IMR-90 (cell line): ENCODE measurements around the gene BMERB1. TPM values are rescaled to one million over a fixed set of nuclear protein-coding genes. Genes with fewer than 3 reads are reported as not detected.

Experiments used
- ATAC-seq: fragments of 200-7000 bp; cut with Tn5 transposase; 2 replicates; pipeline ENCODE4 v1.9.1; 2020; ENCODE audit warnings: low read depth, mild to moderate bottlenecking, moderate library complexity
- BruUV-seq: library from RNA; stranded (reverse); fragments of 400-500 nt; replicated peaks from 2 replicates; lab custom pipeline; 2021; lab: Mats Ljungman, UMichigan
- CTCF ChIA-PET: fragments of 300-600 bp; formaldehyde crosslinking; extraction: SDS; loops from one replicate; lab custom pipeline; 2021; ENCODE audit warnings: antibody characterized with exemption; lab: Yijun Ruan, JAX
- POLR2A ChIA-PET: fragments of 300-600 bp; sonication (Branson Sonifier 250); formaldehyde crosslinking; loops from one replicate; lab custom pipeline; 2022; ENCODE audit warnings: antibody characterized with exemption; ENCODE audit not compliant: unreplicated experiment; lab: Charles Lee
- DNase-seq: peaks from one replicate; pipeline ENCODE4 v3.0.0; 2013
- H2AFZ ChIP-seq: replicated peaks from 2 replicates; pipeline ENCODE3; 2013; ENCODE audit warnings: low read length, mild to moderate bottlenecking; ENCODE audit not compliant: poor library complexity
- H2AK5ac ChIP-seq: 2 replicates; pipeline ENCODE4 v1.6.1; 2013; ENCODE audit warnings: low read depth, low read length, inconsistent platforms
- H2AK9ac ChIP-seq: replicated peaks from 2 replicates; pipeline ENCODE3; 2013; ENCODE audit warnings: mild to moderate bottlenecking, low read depth, low read length, moderate library complexity; ENCODE audit not compliant: poor library complexity
- H2BK120ac ChIP-seq: 2 replicates; pipeline ENCODE4 v1.6.1; 2013; ENCODE audit warnings: low read depth, low read length, inconsistent platforms
- H2BK15ac ChIP-seq: 3 replicates; pipeline ENCODE4 v1.6.1; 2013; ENCODE audit warnings: low read depth, low read length, inconsistent platforms
- H2BK20ac ChIP-seq: 2 replicates; pipeline ENCODE4 v1.6.1; 2013; ENCODE audit warnings: low read depth, mild to moderate bottlenecking, inconsistent platforms, low read length, moderate library complexity
- H2BK5ac ChIP-seq: 2 replicates; pipeline ENCODE4 v1.6.1; 2013; ENCODE audit warnings: mild to moderate bottlenecking, low read depth, low read length, inconsistent platforms; ENCODE audit not compliant: poor library complexity, severe bottlenecking
- H3K14ac ChIP-seq: replicated peaks from 2 replicates; pipeline ENCODE4 v1.6.1; 2013; ENCODE audit warnings: low read depth, low read length, inconsistent platforms
- H3K18ac ChIP-seq: 2 replicates; pipeline ENCODE4 v1.6.1; 2013; ENCODE audit warnings: low read depth, low read length, control low read depth
- H3K23ac ChIP-seq: 2 replicates; pipeline ENCODE4 v1.6.1; 2013; ENCODE audit warnings: low read depth, low read length, inconsistent platforms
- H3K27ac ChIP-seq: 2 replicates; pipeline ENCODE4 v1.5.1; 2013; ENCODE audit warnings: mild to moderate bottlenecking, control low read depth, low read length; ENCODE audit not compliant: insufficient read depth
- H3K27me3 ChIP-seq: 2 replicates; pipeline ENCODE4 v1.6.1; 2013; ENCODE audit warnings: low read length; ENCODE audit not compliant: control insufficient read depth, insufficient read depth
- H3K36me3 ChIP-seq: 2 replicates; pipeline ENCODE4 v1.6.1; 2013; ENCODE audit warnings: low read length, mixed read lengths; ENCODE audit not compliant: control insufficient read depth, insufficient read depth
- H3K4ac ChIP-seq: 2 replicates; pipeline ENCODE4 v1.6.1; 2013; ENCODE audit warnings: low read depth, low read length, inconsistent platforms
- H3K4me1 ChIP-seq: 2 replicates; pipeline ENCODE4 v1.6.1; 2013; ENCODE audit warnings: low read length, mixed read lengths; ENCODE audit not compliant: control insufficient read depth, insufficient read depth
- H3K4me2 ChIP-seq: 2 replicates; pipeline ENCODE4 v1.6.1; 2013; ENCODE audit warnings: low read depth, mild to moderate bottlenecking, control low read depth, low read length, moderate library complexity
- H3K4me3 ChIP-seq: 2 replicates; pipeline ENCODE4 v1.5.1; 2013; ENCODE audit warnings: low read depth, mild to moderate bottlenecking, control low read depth, low read length, moderate library complexity; ENCODE audit not compliant: insufficient read depth
- H3K56ac ChIP-seq: 2 replicates; pipeline ENCODE4 v1.6.1; 2013; ENCODE audit warnings: low read length, inconsistent platforms; ENCODE audit not compliant: insufficient read depth; ENCODE audit errors: extremely low read depth
- H3K79me1 ChIP-seq, 2 experiments: 2 replicates each; pipeline ENCODE4 v1.6.1; 2013; ENCODE audit warnings: low read length in 2 of 2, inconsistent platforms in 1 of 2, low read depth in 1 of 2
- H3K9ac ChIP-seq: 2 replicates; pipeline ENCODE4 v1.6.1; 2013; ENCODE audit warnings: low read depth, low read length, control low read depth
- H3K9me1 ChIP-seq: 2 replicates; pipeline ENCODE4 v1.6.1; 2013; ENCODE audit warnings: low read length, inconsistent platforms; ENCODE audit not compliant: insufficient read depth
- H3K9me3 ChIP-seq: 2 replicates; pipeline ENCODE4 v1.6.1; 2013; ENCODE audit warnings: low read length; ENCODE audit not compliant: control insufficient read depth, insufficient read depth
- H4K20me1 ChIP-seq: 2 replicates; pipeline ENCODE4 v1.6.1; 2013; ENCODE audit warnings: low read length, inconsistent platforms; ENCODE audit not compliant: insufficient read depth
- H4K5ac ChIP-seq: 2 replicates; pipeline ENCODE4 v1.6.1; 2013; ENCODE audit warnings: mild to moderate bottlenecking, low read depth, low read length, control low read depth
- H4K8ac ChIP-seq, 2 experiments: 2 replicates each; pipeline ENCODE4 v1.6.1; 2013; ENCODE audit warnings: low read depth in 2 of 2, low read length in 2 of 2, control low read depth in 1 of 2, inconsistent platforms in 1 of 2
- H4K91ac ChIP-seq: 2 replicates; pipeline ENCODE4 v1.6.1; 2013; ENCODE audit warnings: low read depth, low read length, inconsistent platforms; ENCODE audit not compliant: insufficient read depth
- BHLHE40 ChIP-seq: fragments of 150-350 bp; IDR thresholded peaks from 2 replicates; pipeline ENCODE4 v1.6.1; 2016; ENCODE audit warnings: mild to moderate bottlenecking, low read depth, low read length
- CEBPB ChIP-seq: IDR thresholded peaks from 2 replicates; pipeline ENCODE4 v1.6.1; 2012; ENCODE audit warnings: low read depth, low read length, improper control_type of control experiment
- CHD1 ChIP-seq: IDR thresholded peaks from 2 replicates; pipeline ENCODE4 v1.6.1; 2012; ENCODE audit warnings: low read depth, low read length, improper control_type of control experiment
- FOS ChIP-seq: fragments of 150-350 bp; IDR thresholded peaks from 2 replicates; pipeline ENCODE4 v1.6.1; 2016; ENCODE audit warnings: low read depth, low read length
- MAFK ChIP-seq: IDR thresholded peaks from 2 replicates; pipeline ENCODE4 v1.6.1; 2012; ENCODE audit warnings: low read depth, low read length, improper control_type of control experiment
- MAZ ChIP-seq: IDR thresholded peaks from 2 replicates; pipeline ENCODE4 v1.6.1; 2012; ENCODE audit warnings: low read depth, mild to moderate bottlenecking, low read length, improper control_type of control experiment, moderate library complexity, borderline replicate concordance
- MXI1 ChIP-seq: IDR thresholded peaks from 2 replicates; pipeline ENCODE4 v1.6.1; 2012; ENCODE audit warnings: low read depth, mild to moderate bottlenecking, low read length, moderate library complexity, borderline replicate concordance
- NFE2L2 ChIP-seq: fragments of 150-350 bp; IDR thresholded peaks from 2 replicates; pipeline ENCODE4 v1.6.1; 2016; ENCODE audit warnings: low read depth, mild to moderate bottlenecking, low read length
- POLR2A ChIP-seq: IDR thresholded peaks from 2 replicates; pipeline ENCODE4 v1.6.1; 2012; ENCODE audit warnings: mild to moderate bottlenecking, low read depth, low read length
- RAD21 ChIP-seq: IDR thresholded peaks from 2 replicates; pipeline ENCODE4 v1.6.1; 2012; ENCODE audit warnings: low read length, improper control_type of control experiment
- RCOR1 ChIP-seq: IDR thresholded peaks from 2 replicates; pipeline ENCODE4 v1.6.1; 2012; ENCODE audit warnings: mild to moderate bottlenecking, low read length, improper control_type of control experiment; ENCODE audit not compliant: insufficient replicate concordance
- RFX5 ChIP-seq: IDR thresholded peaks from 2 replicates; pipeline ENCODE4 v1.8.0; 2012; ENCODE audit warnings: low read depth, mild to moderate bottlenecking, low read length, moderate library complexity
- SMC3 ChIP-seq: fragments of 150-350 bp; IDR thresholded peaks from 2 replicates; pipeline ENCODE4 v1.6.1; 2016; ENCODE audit warnings: low read depth, mild to moderate bottlenecking, antibody characterized with exemption, low read length, moderate library complexity
- WGBS, 2 experiments: methylation state at CpG; one replicate each; pipeline versions ENCODE4 v1.1.5 to v1.1.7; 2013; ENCODE audit warnings: missing lambda C conversion rate in 2 of 2; ENCODE audit not compliant: insufficient read length in 1 of 2; ENCODE audit errors: extremely low coverage in 2 of 2; 5-methylcytosine and 5-hydroxymethylcytosine counted together
- dilution Hi-C: fragments of 300-500 bp; cut with HindIII; formaldehyde crosslinking; loops from one replicate; pipeline ENCODE4 v1.14.3; 2018; ENCODE audit warnings: low sequenced_read_pairs; ENCODE audit not compliant: unreplicated experiment
- in situ Hi-C: fragments of 300-500 bp; cut with MboI; formaldehyde crosslinking; loops from 3 replicates; pipeline ENCODE4 v1.14.3; 2019; ENCODE audit warnings: low sequenced_read_pairs, inconsistent platforms, mixed read lengths
- intact Hi-C: fragments of 100-400 bp; cut with micrococcal nuclease; formaldehyde crosslinking; loops from 2 replicates; pipeline ENCODE4 v1.10.0; 2022
- polyA plus RNA-seq, 3 experiments: library from polyadenylated mRNA; depleted of rRNA; stranded (reverse); fragments of >200 nt; gene quantifications; 2 replicates each; pipeline ENCODE4 v1.2.3, GENCODE V29; 2012; ENCODE audit warnings: low replicate concordance in 1 of 3
- total RNA-seq: library from RNA; depleted of rRNA; stranded (reverse); fragments of >200 nt; gene quantifications from 2 replicates; pipeline ENCODE4 v1.2.3, GENCODE V29; 2012
- TF ChIP-seq, protein P1 (sequence below): fragments of 150-350 bp; IDR thresholded peaks from 2 replicates; pipeline ENCODE4 v1.6.1; 2016; ENCODE audit warnings: low read depth, mild to moderate bottlenecking, low read length, moderate library complexity, borderline replicate concordance
- TF ChIP-seq, protein P2 (sequence below): fragments of 150-350 bp; IDR thresholded peaks from 2 replicates; pipeline ENCODE4 v1.6.1; 2017; ENCODE audit warnings: mild to moderate bottlenecking, antibody characterized with exemption, low read length, low read depth
- TF ChIP-seq, protein P3 (sequence below): conservative IDR thresholded peaks from 2 replicates; pipeline ENCODE4 v1.5.1; 2012; ENCODE audit warnings: mild to moderate bottlenecking, low read depth, low read length, improper control_type of control experiment

Gene BMERB1
- total and polyA plus RNA-seq, 2 of the 4 experiments (the other 2 are of a cell fraction): 22.6 to 32.9 TPM

DNA sequence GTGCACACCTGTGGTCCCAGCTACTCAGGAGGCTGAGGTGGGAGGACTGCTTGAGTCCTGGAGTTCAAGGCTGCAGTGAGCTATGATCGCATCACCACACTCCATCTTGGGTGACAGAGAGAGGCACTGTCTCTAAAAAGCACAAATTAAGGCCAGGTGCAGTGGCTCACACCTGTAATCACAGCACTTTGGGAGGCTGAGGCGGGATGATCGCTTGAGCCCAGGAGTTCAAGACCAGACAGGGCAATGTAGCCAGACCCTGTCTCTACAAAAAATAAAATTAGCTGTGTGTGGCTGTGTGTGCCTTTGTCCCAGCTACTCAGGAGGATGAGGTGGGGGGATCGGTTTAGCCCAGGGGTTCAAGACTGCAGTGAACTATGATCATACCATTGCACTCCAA lies 81.6 kb downstream of the BMERB1 start:
- Histone ChIP-seq H3K9me1 (peaks cover 11% of the 10 kb centered on the region), H3K18ac (no peak overlapping the region)

More for the DNA sequence above, 81.6 kb downstream of the BMERB1 start:
- Histone ChIP-seq H3K56ac (no peak overlapping the region), H3K4me3 (no peak overlapping the region), H2BK15ac (no peak overlapping the region), H2BK5ac (no peak overlapping the region), H2BK120ac (no peak overlapping the region), H3K27ac (no peak overlapping the region), H3K23ac (no peak overlapping the region), H3K36me3 (peaks cover 17% of the 10 kb centered on the region), H2AK5ac (no peak overlapping the region), H3K9me3 (no peaks in the 10 kb centered on the region), H3K27me3 (no peaks in the 10 kb centered on the region), H4K8ac (no peak overlapping the region), H3K4ac (no peak overlapping the region), H3K9ac (no peak overlapping the region), H4K20me1 (peaks cover 13% of the 10 kb centered on the region), H3K14ac (no peak overlapping the region), H3K4me2 (no peak overlapping the region), H2AFZ (no peak overlapping the region), H2BK20ac (no peak overlapping the region), H4K5ac (no peak overlapping the region), H3K79me1 (peaks cover 11% of the 10 kb centered on the region in 2 experiments), H4K91ac (no peak overlapping the region), H3K4me1 (peaks cover 5% of the 10 kb centered on the region), H2AK9ac (no peak overlapping the region)
- ChIA-PET CTCF (no interaction called here), POLR2A (no interaction called here)
- TF ChIP-seq, protein P1, sequence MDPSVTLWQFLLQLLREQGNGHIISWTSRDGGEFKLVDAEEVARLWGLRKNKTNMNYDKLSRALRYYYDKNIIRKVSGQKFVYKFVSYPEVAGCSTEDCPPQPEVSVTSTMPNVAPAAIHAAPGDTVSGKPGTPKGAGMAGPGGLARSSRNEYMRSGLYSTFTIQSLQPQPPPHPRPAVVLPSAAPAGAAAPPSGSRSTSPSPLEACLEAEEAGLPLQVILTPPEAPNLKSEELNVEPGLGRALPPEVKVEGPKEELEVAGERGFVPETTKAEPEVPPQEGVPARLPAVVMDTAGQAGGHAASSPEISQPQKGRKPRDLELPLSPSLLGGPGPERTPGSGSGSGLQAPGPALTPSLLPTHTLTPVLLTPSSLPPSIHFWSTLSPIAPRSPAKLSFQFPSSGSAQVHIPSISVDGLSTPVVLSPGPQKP: no peak
- no peak for TF ChIP-seq RFX5
- TF ChIP-seq POLR2A: no peak
- TF ChIP-seq CEBPB: no peak
- no peak for TF ChIP-seq FOS
- TF ChIP-seq MXI1: no peak
- TF ChIP-seq, protein P2, sequence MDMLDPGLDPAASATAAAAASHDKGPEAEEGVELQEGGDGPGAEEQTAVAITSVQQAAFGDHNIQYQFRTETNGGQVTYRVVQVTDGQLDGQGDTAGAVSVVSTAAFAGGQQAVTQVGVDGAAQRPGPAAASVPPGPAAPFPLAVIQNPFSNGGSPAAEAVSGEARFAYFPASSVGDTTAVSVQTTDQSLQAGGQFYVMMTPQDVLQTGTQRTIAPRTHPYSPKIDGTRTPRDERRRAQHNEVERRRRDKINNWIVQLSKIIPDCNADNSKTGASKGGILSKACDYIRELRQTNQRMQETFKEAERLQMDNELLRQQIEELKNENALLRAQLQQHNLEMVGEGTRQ: no peak
- TF ChIP-seq, protein P3, sequence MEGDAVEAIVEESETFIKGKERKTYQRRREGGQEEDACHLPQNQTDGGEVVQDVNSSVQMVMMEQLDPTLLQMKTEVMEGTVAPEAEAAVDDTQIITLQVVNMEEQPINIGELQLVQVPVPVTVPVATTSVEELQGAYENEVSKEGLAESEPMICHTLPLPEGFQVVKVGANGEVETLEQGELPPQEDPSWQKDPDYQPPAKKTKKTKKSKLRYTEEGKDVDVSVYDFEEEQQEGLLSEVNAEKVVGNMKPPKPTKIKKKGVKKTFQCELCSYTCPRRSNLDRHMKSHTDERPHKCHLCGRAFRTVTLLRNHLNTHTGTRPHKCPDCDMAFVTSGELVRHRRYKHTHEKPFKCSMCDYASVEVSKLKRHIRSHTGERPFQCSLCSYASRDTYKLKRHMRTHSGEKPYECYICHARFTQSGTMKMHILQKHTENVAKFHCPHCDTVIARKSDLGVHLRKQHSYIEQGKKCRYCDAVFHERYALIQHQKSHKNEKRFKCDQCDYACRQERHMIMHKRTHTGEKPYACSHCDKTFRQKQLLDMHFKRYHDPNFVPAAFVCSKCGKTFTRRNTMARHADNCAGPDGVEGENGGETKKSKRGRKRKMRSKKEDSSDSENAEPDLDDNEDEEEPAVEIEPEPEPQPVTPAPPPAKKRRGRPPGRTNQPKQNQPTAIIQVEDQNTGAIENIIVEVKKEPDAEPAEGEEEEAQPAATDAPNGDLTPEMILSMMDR: no peak
- TF ChIP-seq MAZ: no peak
- no peak for TF ChIP-seq BHLHE40
- TF ChIP-seq RAD21: no peak
- TF ChIP-seq NFE2L2: no peak
- no peak for TF ChIP-seq CHD1
- no peak for TF ChIP-seq SMC3
- TF ChIP-seq MAFK: no peak
- TF ChIP-seq RCOR1: no peak
- WGBS, 2 experiments: no CpG with 5 or more reads among the region's 4 CpGs
- ATAC-seq (no peak), DNase-seq (no peak)
- intact Hi-C loops (no loop called here), dilution Hi-C loops (no loop called here), in situ Hi-C loops (no loop called here)
- no TSS peak for BruUV-seq
